HG03521 (cell line): ENCODE data around the gene CADM2.

ENCODE experiments used
- ATAC-seq: cut with Tn5 transposase; IDR thresholded peaks from one replicate; pipeline ENCODE4 v1.9.1; 2021; ENCODE audit warnings: mild to moderate bottlenecking, moderate library complexity; ENCODE audit not compliant: unreplicated experiment

The CADM2 gene

GRCh38 chr3:85304360-85304964 is 345.7 kb downstream of the CADM2 start:
- ATAC-seq, result no peak

DNA sequence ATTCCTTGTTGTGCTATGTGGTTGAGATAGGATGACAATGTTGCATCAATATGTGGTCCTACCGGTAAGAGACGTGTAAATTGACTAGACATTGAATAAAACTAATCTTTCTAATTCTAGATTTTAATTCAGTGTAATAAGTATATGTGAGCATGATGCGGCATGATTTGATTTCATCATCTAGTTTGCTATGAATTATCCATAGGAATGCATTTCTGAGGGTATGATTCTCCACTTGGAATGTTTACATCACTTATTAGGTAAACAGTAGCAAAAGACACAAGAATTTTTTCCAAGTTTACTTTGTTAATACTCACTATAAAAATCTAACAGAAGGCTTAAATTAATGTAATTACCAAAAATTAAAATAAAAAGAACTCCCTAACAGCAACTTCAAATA is 353.5 kb downstream of the CADM2 start:
- ATAC-seq, result no peak

- no peak for ATAC-seq
These were observed 354.6 kb downstream of the CADM2 start for GRCh38 chr3:85313380-85313779.

- no peak for ATAC-seq
These were observed 357.5 kb downstream of the CADM2 start for GRCh38 chr3:85316252-85316651.

DNA sequence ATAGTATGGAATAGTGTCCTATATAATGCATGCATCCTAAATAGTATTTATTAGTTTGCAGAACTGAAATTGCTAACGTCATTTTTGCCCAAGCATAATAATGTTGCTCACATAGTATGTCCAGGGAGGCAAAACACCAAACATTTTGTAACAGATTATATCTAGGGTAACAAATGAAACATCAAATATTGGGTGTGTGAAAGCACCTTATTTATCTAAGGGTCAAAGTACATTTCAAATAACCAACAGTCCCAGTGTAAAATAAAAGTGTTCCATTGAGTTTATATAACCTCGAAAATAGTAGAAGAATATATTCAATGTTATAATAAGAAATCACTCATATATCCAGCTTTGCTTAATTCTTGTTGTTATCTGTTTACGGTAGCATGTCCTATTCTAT is 363.1 kb downstream of the CADM2 start:
- no peak for ATAC-seq

GRCh38 chr3:85330071-85330470 is 371.3 kb downstream of the CADM2 start:
- no peak for ATAC-seq

DNA sequence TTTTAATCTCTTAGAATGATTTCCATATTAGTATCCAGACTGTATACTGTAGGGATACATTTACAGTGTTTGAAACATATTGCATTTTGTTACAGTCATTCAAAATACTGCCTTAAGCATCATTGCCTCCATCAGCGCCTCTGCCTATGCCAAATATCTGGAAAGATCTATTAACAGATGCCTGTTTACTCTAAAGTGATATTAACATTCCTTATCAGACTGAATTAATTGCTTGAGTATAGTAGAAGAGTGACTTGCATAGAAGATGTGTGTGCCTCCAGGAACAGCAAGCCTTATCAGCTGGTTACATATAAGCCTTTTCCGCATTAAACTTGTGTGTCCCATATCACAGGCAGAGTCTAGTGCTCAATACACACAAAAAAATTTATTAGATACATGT is 379.1 kb downstream of the CADM2 start:
- no peak for ATAC-seq

DNA sequence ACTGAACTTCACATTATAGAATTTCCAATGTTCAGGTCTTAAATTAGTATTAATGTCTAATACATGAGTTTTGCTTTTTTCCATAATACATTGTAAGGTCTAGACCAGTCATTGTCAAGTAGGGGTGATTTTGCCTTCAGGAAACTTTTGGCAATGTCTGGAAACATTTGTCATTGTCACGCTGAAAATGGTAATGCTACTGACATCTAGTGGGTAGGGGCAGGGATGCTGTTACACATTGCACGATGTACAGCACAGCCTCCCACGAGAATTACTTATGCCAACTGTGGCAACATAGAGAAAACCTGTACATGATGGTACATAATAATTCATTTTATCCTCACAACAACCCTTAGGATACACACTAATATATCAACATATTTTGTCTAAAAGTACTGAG is 384.1 kb downstream of the CADM2 start:
- no peak for ATAC-seq

GRCh38 chr3:85355572-85355971 is 396.8 kb downstream of the CADM2 start:
- ATAC-seq, result no peak

- ATAC-seq, result no peak
These were observed 402.1 kb downstream of the CADM2 start for GRCh38 chr3:85360742-85361387.

DNA sequence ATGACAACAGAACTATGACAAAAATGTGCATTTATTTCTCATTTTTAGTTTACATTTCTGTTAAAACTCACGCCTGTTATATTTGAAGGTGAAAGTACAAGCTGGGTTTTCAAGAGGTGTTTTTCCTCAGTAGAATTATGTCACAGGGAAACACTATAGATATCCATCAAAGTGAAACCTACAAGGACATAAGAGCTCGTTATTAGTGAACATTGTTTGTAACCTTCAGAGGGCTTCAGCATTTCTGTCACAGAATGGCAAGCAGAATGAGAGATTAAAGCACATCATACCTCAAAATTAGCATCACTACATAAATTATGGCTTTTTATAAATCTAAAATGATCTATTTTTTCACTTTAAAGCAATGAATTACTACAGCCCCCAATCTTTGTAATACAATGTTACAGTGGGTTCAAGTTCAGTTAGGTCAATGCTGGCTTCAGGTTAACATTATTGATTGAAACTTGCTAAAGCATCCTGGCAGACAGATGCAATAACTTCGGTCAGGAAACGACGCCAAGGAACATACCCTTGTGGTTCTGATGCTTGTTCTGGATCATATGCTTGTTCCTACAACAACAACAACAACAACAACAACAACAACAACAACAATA is 405.6 kb downstream of the CADM2 start:
- ATAC-seq, result no peak

- ATAC-seq, result no peak
These were observed 411.6 kb downstream of the CADM2 start for GRCh38 chr3:85370341-85370740.

DNA sequence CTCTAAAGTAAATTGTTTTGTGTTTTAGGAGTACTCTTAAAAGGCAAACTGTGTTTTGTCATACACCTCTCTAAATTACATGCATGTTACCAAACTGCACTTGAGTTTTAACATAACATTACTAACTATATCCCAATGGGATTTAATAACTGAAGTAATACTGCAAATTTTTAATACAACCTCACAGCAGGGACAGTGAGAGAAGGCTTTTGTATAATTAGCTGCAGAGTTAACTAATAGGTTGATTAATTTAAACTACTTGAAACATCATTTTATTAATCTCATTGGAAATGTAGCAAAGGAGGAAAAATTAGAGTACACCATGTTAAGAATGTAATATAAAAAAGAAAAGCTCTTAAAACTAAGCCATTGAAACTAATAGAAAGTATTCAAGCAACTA is 417.3 kb downstream of the CADM2 start:
- ATAC-seq, result no peak

GRCh38 chr3:85377115-85377514 is 418.3 kb downstream of the CADM2 start:
- no peak for ATAC-seq

- ATAC-seq, result no peak
These were observed 425.6 kb downstream of the CADM2 start for GRCh38 chr3:85384372-85384771.

DNA sequence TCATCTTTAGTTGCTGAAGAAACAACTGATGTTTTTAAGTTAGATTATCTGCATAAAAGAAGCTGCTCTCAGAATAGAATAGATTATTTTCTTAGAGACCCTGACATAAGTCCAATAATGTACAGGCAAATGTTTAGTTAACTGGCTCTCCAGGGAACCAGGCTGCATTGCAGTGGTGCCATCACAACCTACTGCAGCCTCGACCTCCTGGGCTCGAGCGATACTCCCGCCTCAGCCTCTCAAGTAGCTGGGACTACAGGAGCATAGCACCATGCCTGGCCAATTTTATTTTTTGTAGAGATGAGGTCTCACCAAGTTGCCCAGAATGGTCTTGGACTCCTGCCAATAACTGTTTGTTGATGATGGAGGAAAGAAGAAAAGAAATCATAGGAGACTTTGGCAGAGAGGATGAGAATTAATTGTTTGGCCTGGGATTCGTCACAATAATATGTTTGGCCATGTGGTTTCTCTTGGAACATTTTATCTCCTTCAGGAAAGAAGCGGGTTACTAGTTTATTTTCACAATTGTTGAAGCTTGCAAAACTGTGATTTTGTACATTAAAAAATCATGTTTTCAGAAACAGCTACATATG is 429.2 kb downstream of the CADM2 start:
- no peak for ATAC-seq

DNA sequence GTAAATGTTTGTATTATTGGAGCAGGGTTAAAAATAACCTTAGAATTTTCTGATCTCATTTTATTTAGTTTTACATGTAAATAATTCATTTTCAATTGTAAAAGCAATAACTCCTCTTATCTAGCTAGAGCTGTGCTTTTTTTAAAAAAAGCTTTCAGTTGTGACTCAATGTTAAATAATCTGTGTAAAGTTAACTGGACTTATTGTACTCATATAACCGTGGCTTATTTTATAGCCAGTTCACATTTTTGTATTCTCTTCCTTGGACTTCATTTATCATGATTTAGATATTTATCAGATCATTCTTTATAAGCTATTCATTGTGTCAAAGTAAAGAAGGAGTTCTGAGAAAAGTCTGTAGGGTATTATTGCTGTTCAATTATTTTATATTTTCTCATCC is 435.6 kb downstream of the CADM2 start:
- ATAC-seq, result no peak

DNA sequence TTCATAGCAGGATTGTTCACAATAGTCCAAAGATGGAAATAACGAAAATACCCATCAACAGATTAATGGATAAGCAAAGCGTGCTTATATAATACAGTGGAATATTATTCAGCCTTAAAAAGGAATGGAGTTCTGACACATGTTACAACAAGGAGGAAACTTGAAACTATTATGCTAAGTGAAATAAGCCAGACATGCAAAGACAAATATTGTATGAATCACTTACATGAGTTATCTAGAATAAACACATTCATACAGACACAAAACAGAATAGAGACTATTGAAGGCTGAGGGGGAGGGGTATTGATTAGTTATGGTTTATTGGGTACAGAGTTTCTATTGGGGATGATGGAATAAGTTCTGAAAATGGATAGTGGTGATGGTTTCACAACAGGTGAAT is 438.6 kb downstream of the CADM2 start:
- no peak for ATAC-seq

GRCh38 chr3:85426121-85426520 is 467.3 kb downstream of the CADM2 start:
- no peak for ATAC-seq

GRCh38 chr3:85427467-85427866 is 468.7 kb downstream of the CADM2 start:
- no peak for ATAC-seq

DNA sequence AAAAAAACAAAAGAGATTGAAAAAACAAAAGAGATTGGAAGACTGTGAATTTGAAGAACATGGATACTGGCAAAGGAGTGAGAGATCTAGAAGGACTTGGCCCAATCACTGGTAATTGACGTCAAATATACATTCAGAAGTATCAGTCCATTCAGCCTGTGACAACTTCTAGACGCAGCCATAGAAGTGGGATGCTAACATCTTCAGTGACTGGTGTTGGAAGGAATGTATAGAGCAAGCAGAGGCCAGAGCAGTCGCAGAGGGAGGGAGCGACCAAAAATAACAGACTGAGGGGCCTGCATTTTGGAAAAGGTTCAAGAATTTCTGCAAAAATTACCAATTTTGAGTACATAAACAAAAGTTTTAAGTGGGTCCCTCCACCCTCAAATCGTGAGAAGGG is 473.3 kb downstream of the CADM2 start:
- no peak for ATAC-seq

DNA sequence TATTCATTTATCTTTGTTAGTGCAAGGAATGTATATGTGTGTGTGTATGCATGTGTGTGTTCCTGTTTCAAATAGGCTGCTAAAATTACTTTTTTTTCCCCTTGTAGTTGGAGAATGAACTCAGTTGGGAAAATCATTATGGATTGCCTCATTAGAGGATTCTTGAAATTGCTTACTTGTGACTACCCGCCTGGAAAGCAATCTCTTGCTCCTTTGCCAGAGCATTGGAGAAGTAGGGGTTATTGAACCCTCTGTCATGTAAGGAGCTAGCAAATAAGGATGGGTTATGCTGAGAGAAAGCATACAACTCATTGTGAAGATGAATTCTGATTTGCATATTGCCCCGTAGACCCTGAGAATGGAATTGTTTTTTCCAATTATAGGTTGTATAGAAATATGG is 474.5 kb downstream of the CADM2 start:
- ATAC-seq, result no peak
